ENCODE measurements around the gene CDIPT.

The CDIPT gene

GRCh38 chr16:29900888-29901606 lies 38.0 kb upstream of the CDIPT start:
- no peak for DNase-seq (ENCODE audit: low read depth)
- TF ChIP-seq CTCF (IDR thresholded peaks at IDR 0.05; ENCODE audit: low read depth, low read length, missing control alignments), result no peak

GRCh38 chr16:29900102-29900887 lies 37.3 kb upstream of the CDIPT start, which contains the start of gene ASPHD1:
TSS of gene ASPHD1 (plus strand) at chr16:29900488. CDS start at chr16:29900972, 484 bp downstream.
- peak within 1 kb of the TSS; percentile 63 for H3K4me3 ChIP-seq (ENCODE audit: low read depth, low read length)
- TF ChIP-seq CTCF (IDR thresholded peaks at IDR 0.05; ENCODE audit: low read depth, low read length, missing control alignments), result no peak
- no peak for DNase-seq (ENCODE audit: low read depth)

More at GRCh38 chr16:29900888-29901606, 38.0 kb upstream of the CDIPT start:
- no peak overlapping the region; the same call in 1 of the 2 replicates for H3K4me3 ChIP-seq (ENCODE audit: low read depth, low read length)

GRCh38 chr16:29899516-29900101 lies 36.6 kb upstream of the CDIPT start, which contains the start of gene SEZ6L2:
TSS of gene SEZ6L2 (minus strand) at chr16:29899550. CDS start at chr16:29899019, 531 bp downstream.
- peak within 1 kb of the TSS; percentile 63 for H3K4me3 ChIP-seq (ENCODE audit: low read depth, low read length)
- no peak for TF ChIP-seq CTCF (IDR thresholded peaks at IDR 0.05; ENCODE audit: low read depth, low read length, missing control alignments)
- DNase-seq (ENCODE audit: low read depth), result no peak

- H3K4me3 ChIP-seq (ENCODE audit: low read depth, low read length), result no peak overlapping the region
- no peak for TF ChIP-seq CTCF (IDR thresholded peaks at IDR 0.05; ENCODE audit: low read depth, low read length, missing control alignments)
- DNase-seq (ENCODE audit: low read depth), result no peak
Observed at GRCh38 chr16:29898804-29899515, 35.9 kb upstream of the CDIPT start.

GRCh38 chr16:29898135-29898803 lies 35.2 kb upstream of the CDIPT start:
- no peak overlapping the region for H3K4me3 ChIP-seq (ENCODE audit: low read depth, low read length)
- DNase-seq (ENCODE audit: low read depth), result no peak
- TF ChIP-seq CTCF (IDR thresholded peaks at IDR 0.05; ENCODE audit: low read depth, low read length, missing control alignments), result no peak

- no peak for TF ChIP-seq CTCF (IDR thresholded peaks at IDR 0.05; ENCODE audit: low read depth, low read length, missing control alignments)
- H3K4me3 ChIP-seq (ENCODE audit: low read depth, low read length), result no peak overlapping the region
Observed at GRCh38 chr16:29897333-29897732, 34.3 kb upstream of the CDIPT start.

More at GRCh38 chr16:29897333-29897732, 34.3 kb upstream of the CDIPT start:
- DNase-seq (ENCODE audit: low read depth), result no peak
